Stimulated activated CD4-positive, alpha-beta T cell treated with anti-CD3 and anti-CD28 coated beads, Interleukin-2, amount 100 ng/mL, for 24 hours (primary cell): Measurements from ENCODE around the gene FANCC.

ENCODE experiments used
- DNase-seq, 2 donors: peaks; one replicate each; pipeline ENCODE4 v3.0.0-alpha.2; 2020

FANCC gene

DNA sequence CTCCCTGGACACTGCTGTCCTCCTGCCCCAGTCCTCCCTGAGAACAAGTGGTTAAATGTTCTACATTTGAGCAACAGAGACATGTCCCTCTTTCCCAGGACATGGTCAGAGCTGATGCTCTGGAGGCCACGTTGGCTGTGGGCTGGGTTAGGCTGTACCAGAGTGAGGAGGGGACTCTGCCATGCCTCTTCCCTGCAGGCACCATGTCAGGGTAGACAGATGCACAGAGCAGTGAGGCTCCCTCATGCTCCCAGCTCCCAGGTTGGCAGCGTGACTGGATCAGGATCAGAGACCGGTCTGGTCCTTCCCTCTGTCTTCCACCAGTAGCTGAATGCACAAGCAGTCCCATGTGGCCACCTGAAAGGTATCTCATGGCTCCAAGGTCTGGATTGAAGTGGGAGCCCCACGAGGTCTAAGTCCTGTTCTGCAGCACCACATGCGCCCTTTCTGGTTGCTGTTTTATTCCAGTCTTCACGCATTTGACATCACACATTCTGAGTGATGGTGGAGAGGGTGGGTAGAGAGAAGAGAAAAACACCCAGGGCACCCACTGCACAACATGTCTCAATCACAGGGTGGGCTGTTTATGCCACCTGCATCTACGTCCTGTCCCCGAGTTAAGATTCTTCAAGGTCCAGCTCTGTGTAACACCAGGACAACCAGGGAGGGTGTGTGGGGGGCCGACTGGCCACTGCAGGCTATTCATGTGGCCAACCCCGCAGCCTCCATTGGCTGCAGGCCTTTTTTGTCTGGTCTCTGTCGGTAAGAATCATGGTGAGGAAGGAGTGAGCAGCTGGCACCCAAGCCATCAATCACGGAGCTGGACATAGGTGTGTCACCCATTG, 204.9 kb downstream of the FANCC start:
- no peak for DNase-seq

DNA sequence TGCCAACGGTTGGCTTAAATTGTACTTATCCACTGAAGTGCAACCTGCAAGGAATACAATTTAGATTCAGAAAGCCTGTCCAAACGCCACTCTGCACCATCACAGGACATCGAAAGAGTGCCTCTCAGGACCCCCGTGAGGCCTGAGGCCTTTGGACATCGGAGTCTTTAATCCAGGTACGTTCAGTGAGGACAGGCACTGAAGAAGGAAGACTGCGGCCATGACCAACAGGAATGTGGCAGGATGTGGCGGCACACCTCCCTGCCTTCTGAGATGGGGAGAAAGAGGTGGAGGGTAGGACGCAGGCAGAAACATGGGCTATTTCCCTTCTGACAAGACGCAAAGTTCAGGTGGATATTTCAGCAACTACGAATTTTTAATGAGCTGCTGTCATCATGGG, 205.8 kb downstream of the FANCC start:
- no peak for DNase-seq

DNA sequence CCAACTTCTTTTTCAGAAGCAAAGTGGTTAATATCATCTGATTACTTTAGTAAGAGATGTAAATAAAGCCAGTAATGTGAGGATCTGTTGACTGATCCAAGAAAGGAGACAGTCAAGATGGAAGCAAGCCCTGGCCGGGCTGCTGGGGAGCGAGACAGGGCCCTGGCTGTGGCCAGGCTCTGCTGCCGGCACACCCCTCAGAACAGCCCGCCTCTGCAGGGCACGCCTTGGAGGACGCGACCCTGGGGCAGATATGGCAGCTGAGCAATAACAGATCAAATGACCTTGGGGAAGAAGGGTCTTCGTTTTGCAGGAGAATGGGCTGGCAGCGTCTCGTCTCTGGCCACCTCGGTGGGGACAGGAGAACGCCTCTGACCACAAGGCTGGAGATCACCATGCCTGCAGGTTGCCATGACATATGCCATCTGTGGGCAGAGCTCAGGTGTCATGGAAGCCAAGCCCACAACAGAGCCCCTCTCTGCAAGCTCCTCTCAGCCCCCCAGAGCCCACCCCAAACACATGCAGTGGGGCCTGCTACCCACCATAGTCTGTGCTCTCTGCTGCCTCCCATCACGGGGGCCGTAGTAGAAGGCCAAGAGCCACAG, 206.5 kb downstream of the FANCC start:
- DNase-seq: no peak

DNA sequence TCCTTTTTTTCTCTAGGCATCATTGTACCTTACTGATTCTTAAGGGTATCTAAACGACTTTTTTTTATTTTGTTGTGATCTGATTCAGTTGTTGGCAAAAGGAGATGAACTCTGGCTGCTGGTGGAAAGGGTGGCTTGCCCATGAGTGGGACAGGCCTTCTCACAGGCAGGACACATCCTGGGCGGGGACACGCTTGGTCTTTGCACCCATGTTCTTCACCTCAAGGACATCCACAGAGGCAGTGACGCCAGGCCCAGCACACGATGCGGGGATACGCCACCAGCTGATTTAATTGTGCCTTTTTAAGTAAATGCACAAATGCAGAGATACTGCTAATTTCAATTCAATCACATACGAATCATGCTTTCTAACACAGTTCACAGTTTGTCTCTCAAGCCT, 208.1 kb downstream of the FANCC start:
- no peak for DNase-seq

DNA sequence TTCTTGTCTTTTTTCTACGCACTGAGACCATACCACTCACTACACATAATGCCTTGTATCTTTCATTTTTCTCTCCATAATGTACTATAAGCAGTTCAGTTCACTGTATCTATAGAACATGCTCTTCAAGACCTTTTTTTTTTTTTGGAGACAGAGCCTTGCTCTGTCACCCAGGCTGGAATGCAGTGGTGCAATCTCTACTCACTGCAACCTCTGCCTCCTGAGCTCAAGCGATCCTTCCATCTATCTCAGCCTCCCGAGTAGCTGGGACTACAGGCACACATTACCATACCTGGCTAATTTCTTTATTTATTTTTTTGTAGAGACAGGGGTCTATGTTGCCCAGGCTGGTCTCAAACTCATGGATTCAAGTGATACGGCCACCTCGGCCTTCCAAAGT, 208.7 kb downstream of the FANCC start:
- DNase-seq: no peak

DNA sequence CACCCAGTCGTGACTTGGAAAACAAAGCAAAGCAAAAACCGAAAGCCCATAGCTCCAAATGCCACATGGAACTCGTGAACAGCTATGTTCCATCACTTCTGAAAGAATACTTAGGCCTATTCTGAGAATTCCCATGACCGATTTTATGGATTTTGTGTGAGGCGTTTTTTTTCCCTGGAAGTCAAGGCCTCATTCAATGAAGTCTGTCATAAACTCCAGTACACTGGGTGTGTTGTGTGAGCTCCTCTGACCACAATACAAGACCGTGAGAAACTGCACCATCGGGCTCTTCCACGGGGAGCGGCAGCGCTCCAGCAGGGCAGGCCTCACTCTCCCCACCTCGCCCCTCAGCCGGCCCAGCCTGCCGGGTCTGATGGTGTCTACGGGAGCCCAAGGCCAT, 209.5 kb downstream of the FANCC start:
- DNase-seq: no peak

DNA sequence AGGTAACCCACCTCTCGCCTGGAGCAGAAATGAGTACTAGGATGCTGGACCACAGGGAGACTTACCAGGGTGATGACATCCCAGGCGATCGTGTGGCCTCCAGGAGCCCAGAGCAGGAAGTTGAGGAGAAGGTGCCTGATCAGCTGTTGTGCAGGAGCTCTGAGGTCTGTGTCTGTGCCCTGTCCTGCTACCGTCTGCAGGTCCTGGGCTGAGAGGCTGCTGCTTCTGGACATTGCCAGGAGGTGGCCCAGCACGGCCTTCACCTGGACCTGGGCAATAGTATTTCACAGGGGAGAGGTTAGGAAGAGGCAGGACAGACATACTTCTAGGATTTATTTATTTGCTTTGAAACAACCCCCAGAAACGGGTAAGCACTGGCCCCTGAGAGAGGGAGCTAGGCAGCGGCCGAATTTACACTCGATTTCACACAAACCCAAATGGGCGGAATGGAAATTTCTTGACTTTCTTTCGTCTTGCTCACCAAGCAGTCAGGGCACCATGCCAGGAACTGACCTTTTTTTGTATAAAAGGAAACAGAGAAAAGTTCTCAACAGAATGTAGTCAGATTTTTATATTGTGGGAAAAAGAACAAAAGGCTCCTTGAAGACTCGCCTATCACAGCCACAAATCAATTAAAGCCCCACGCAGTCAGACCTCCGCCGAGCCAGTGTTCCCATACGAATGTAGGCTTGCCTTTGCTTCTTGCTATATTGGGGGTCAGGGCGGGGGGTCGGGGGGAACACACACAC, 210.3 kb downstream of the FANCC start:
- no peak for DNase-seq

DNA sequence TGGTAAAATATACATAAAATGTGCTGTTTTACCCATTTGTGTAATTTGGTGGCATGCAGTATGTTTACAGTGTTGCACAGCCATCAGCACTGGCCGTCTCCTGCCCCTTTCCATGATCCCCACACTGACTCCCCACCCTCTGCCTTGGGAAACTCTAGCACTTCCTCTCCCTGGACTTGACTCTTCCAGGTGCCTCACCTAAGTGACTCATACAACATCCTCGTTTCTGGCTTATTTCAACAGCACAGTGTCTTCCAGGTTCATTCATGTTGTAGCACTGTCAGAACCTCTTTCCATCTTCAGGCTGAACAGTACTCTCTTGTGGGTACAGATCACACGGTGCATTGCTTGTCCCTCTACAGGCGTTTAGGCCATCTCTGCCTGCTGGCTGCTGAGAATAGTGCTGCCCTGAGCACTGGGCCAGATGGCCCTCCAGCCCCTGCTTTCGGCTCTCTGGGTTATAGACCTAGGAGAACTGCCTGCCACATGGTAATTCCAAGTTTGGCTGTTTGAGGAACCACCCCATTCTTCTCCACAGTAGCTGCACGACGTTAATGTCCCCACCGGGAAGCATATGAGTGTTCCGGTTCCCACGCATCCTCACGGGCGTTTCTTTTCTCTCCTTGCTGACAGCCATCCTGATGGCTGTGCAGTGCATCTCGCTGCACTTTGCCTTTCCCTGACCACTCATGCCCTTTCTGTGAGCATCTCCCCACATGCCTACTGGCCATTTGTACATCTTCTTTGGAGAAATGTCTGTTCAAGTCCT, 211.8 kb downstream of the FANCC start:
- DNase-seq: no peak

DNA sequence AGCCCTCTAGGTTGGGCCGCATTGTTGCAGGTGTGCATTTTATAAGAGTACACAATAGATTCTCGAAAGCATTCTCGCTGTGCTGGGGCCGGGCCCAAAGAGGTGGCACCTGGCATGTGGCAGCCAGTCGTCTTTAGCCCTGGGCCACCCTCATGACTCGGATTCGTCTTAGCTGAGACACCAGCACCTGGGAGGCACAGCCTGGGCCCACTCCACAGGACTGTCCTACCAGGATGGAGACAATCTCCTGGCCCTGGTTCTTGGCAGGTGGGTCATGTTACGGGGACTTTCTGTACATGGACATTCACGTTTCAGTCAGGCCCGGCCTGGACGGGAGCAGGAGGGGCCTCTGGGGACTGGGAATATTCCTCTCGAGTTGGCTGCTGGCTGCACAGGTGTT, 212.5 kb downstream of the FANCC start:
- no peak for DNase-seq

DNA sequence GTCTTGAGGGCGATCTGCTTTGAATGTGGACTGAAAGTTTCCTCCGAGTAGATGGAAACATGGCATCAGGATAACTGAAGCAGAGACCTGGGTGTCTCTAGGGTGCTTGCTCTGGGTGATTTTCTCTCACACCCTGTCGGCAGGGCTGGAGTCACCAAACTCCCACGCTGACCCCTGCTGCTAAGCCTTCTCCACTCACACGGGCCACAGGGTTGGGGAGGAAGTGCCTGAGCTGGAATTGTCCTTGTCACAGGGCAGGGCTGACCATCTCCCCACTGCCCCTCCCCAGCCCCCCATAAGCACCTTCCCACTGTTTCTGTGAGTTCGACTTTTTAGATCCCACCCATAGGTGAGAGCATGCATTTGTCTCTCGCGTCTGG, 212.9 kb downstream of the FANCC start:
- DNase-seq: no peak

DNA sequence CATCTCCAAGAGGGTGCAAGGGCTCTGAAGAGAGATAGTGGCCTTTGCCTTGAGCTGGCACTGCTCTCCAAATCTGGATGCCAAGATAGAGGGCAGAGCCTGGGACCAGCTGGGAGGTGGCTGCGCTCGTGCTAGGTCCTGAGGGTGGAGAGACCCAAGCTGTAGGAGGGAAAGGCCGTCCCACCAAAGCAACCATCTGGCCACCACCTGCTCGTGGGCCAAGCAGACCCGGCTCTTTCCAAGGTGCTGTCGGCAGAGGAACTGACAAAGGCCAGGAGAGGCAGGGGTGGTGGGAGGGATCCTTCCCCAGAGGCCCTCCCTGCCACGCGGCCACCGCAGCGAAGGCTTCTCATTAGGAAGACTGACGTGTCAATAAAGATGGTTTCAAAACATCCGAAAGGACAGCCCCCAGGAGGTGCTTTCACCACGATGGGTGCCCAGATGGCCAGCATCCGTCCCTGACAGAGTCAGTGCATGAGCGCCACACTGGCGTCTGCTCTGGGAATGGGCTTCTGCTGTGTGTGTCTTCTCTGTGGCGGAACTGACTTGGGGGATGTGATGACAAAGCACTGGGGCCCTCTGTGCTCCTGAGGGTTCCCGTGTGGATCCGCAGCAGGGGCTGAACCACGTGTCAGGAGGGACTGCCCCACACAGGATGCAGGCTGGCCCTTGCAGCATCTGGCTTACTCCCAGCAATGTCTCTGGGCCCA, 213.5 kb downstream of the FANCC start:
- DNase-seq: no peak

DNA sequence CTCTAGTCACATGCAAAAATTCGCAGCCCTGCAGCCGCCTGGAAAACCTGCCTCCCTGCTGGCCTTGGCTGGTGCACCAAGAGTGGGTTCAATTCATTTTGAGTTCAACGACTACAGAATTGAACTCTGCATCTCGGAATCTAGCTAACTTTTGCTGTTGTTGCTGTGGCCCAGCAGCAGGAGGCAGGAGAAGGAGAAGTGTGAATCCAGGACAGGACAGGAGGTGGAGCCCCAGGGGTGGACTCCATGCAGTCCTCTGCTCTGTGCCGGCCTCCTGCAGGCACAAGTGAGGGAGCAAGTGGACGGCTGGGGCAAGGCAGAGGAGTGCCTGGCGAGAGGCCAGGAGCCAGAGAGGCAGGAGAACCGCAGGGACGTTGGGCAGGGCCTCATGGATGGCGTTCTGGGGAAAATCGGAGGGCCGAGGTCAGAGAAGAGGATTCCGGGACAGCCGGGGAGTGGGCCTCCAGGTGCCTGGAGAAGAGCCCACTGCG, 214.2 kb downstream of the FANCC start:
- no peak for DNase-seq

DNA sequence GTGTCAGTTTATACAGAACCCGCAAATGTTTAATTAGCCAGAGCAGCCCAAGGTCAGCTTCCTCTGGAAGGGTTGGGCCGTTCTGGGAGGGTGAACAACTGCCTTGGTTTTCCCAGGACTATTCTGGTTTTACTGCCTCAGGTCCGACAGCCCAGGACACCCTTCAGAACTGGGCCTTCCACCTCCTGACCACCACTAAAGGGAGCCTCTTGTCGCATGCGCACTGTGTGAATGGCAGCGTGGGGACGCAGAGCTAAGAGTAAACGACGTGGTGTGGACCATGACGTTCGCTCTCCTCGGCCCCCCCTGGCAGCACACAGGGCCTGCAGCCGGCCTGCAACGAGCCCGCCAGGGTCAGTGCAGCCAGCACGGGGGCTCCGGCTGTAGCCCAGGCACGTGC, 214.9 kb downstream of the FANCC start:
- no peak for DNase-seq

DNA sequence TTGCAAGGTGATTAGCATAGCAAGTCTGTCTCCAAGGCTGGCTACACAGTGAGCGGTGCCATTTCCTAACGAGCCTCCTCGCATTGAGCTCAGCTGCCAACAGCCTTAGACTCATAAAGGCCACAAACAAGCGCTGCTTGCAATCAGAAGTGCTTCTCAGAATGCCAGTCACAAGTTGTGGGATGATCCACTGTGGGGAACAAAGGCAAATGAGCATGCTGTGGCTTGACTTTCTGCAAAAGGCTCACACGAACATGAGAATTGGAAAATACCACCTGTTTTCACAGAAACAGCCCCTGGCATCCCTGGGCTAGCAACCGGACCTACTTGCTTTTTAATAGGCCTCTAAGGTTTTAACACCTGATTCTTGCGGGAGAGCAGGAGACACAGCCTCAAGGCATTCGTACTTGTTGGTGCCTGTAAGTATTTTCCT, 215.5 kb downstream of the FANCC start:
- no peak for DNase-seq

DNA sequence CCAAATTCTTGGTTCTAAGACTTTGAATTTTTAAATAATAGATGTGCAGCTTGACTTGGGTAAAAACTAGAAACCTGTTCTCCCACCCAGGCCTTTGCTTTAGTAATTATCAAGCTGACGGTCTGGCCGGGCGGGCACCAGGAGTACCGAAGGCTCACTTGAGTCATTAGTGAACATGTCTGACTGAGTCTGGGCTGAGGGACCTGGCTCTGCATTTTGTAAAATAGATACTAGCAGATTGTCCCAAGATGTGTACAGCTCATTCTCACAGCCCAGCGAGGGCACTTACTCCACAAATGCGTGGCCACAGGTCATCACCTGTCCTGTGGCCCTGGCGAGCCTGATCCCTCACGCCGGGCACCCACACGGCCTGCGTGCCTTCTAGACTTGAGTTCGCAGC, 216.2 kb downstream of the FANCC start:
- DNase-seq: no peak

DNA sequence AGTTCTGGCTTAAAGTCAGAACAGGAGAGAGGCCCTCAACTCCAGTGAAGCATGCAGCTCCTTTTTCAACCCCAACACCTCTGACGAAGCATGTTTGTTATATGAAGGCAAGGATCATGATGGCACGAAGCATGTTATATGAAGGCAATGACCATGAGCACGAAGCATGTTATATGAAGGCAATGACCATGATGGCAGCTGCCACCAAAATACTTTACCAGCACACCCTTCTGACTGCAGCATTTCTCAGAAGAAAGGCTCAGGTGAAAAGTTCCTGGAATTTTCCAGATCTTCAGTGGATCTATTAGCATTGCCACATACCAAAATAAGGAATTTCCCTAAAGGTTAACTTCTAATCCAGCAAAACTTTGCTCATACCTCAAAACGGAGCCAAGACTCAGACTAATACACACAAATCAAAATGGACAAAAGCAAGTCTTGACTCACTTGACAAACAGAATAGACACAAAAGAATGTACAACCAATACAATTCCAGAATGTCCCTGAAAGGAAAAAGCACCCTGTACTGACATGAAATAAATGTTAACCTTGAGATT, 217.4 kb downstream of the FANCC start:
- DNase-seq: no peak

DNA sequence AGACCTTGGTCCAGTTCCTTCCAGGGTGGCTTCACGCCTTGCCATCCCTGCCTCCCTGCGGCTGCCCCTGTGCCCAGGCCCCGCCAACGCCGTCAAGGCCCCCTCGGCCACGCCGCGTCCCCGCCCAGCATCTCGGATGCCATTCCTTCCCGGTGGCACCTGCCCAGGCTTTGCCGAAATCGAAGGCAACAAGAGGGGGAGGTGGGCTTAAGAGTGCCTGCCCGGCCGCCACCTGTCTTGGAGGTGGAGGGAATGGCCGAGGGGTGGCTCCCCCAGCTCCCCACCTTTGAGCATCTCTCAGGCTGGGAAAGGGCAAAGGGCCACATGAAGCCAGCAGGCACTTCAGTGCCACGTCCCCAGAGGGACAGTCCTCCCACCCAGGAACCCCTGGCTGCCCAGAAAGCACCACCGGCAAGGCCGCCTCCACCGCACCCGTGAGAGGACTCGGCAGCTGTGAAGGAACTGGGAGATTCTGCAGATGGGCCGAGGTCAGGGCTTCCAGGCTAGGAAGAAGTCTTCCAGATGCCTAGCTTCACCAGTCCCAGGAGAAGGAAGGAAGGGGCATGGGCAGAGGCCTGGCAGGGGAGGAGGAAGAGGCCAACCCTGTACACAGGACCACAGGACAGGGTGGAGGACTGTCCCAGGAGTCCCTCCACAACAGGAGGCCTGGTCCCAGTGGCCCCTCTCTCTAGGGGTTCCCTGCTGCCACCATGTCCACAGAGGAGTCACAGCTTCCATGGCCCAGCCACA, 218.0 kb downstream of the FANCC start:
- no peak for DNase-seq

DNA sequence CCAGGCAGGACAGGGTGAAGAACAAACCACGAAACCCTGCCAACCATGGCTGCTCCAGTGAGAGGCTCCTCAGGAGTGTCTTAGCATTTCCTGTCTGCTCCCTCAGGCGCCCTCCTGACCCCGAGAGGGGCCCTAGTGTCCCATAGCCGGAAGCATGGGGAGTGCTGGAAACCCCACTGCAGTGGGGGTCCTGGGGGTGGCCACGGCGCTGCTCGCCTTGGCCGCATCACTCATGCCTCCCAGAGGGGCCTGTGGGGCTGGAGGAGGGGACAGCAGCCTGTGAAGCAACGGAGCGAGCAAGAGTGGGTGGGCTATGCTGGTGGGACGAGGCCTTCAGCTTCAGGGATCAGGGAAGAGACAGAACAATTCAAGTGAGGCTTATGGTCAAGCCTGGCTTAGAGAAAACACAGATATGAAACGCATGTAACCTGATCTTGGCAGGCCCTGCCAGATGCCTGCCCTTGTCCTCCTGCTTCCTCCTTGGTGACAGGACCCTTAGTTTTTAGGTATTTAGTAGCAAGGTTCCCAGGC, 219.1 kb downstream of the FANCC start:
- DNase-seq: no peak

DNA sequence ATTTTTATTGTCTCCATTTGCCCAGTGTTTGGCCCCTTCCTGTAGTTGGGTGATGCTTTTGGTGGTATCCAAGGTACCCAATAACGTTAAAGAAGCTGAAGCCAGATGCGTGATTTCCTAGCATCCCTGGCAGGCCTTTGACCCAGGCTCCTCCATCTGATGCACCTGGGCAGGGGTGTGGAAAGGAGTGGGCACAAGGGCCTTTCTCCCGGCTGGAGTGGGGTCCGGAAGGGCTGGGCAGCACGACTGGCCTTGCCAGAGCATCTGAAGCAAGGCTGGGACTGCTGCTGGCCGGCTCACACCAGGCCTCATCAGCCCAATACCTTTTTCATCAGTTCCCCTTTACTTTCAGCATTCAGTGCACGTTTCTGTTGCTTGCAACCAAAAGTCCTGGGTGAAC, 220.2 kb downstream of the FANCC start:
- no peak for DNase-seq

DNA sequence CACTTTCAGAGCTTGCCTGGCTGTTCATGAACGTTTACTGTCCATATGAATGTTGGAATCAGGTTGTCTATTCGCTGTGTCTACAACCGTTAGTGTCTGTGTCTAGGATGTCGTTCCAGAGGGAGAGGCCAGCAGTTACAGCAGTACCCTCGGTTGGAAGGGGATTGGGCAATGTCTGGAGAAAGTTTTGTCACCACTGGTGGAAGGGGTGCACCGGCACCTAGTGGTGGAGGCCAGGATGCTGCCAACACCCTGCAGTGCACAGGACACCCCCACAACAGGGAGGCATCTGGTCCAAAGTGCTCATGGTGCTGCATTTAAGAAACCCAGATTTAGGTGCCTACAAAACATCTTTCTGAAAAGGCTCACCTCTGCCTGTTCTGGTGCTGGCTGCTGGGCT, 220.7 kb downstream of the FANCC start:
- no peak for DNase-seq

DNA sequence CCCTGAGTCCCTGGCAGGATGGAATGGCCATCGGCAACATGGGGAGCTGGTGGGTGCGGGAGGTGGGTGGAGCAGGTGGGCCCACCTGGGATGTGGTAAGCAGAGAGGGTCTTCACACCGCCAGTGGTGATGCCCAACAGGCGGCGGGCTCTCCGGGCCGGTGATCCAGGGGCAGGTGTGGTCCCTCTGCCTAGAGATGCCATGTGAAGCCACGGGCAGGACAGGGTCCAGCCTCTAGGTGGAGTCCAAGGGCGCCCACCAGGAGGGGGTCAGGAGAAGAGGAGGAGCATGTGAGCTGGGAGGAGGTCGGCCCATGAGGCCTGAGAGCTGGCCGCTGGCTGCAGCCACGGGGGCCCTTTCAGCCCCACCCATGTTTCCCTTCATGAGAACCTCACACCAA, 221.1 kb downstream of the FANCC start:
- DNase-seq: no peak
